HG02943 (cell line): ENCODE data around the gene KRT6B.

Source experiments
- ATAC-seq: cut with Tn5 transposase; IDR thresholded peaks from one replicate; pipeline ENCODE4 v1.9.1; 2021; ENCODE audit warnings: mild to moderate bottlenecking, low read depth, moderate library complexity; ENCODE audit not compliant: unreplicated experiment

Gene KRT6B

GRCh38 chr12:52437508-52437907 lies 14.4 kb downstream of the KRT6B start:
- ATAC-seq, result no peak

GRCh38 chr12:52436828-52437474 lies 15.0 kb downstream of the KRT6B start:
- ATAC-seq, result no peak

- no peak for ATAC-seq
Measured at GRCh38 chr12:52436000-52436827, 15.7 kb downstream of the KRT6B start.

GRCh38 chr12:52435659-52435999 lies 16.3 kb downstream of the KRT6B start:
- no peak for ATAC-seq

- no peak for ATAC-seq
Measured at GRCh38 chr12:52434760-52435530, 17.0 kb downstream of the KRT6B start.

GRCh38 chr12:52434081-52434733 lies 17.7 kb downstream of the KRT6B start, which contains the start of gene KRT75:
Gene KRT75 (minus strand): TSS chr12:52434371. CDS start chr12:52434304, 67 bp downstream.
- no peak for ATAC-seq

GRCh38 chr12:52433501-52434080 lies 18.4 kb downstream of the KRT6B start:
- no peak for ATAC-seq

- ATAC-seq, result no peak
Measured at GRCh38 chr12:52432559-52433207, 19.3 kb downstream of the KRT6B start.

GRCh38 chr12:52428121-52428520 lies 23.8 kb downstream of the KRT6B start:
- no peak for ATAC-seq

- no peak for ATAC-seq
Measured at GRCh38 chr12:52427083-52427482, 24.9 kb downstream of the KRT6B start.

GRCh38 chr12:52426034-52426433 lies 25.9 kb downstream of the KRT6B start:
- no peak for ATAC-seq

GRCh38 chr12:52425466-52425865 lies 26.5 kb downstream of the KRT6B start:
- ATAC-seq, result no peak

- ATAC-seq, result no peak
Measured at GRCh38 chr12:52423661-52424500, 28.1 kb downstream of the KRT6B start.

GRCh38 chr12:52423035-52423434 lies 28.9 kb downstream of the KRT6B start:
- ATAC-seq, result no peak

- ATAC-seq, result no peak
Measured at GRCh38 chr12:52419656-52420055, 32.3 kb downstream of the KRT6B start.

- no peak for ATAC-seq
Measured at GRCh38 chr12:52418576-52419110, 33.3 kb downstream of the KRT6B start.

- no peak for ATAC-seq
Measured at GRCh38 chr12:52417740-52418139, 34.2 kb downstream of the KRT6B start.

- ATAC-seq, result no peak
Measured at GRCh38 chr12:52416795-52417194, 35.2 kb downstream of the KRT6B start.
